ENCODE measurements around the gene TAF7L. TPM values are rescaled to one million over a fixed set of nuclear protein-coding genes. Genes with fewer than 3 reads are reported as not detected.

TAF7L gene
- total and polyA plus RNA-seq, 2 donors (not counting 3 experiments of a cell fraction or from before 2014, with no cell fraction given), result 0.70 to 1.8 TPM

DNA sequence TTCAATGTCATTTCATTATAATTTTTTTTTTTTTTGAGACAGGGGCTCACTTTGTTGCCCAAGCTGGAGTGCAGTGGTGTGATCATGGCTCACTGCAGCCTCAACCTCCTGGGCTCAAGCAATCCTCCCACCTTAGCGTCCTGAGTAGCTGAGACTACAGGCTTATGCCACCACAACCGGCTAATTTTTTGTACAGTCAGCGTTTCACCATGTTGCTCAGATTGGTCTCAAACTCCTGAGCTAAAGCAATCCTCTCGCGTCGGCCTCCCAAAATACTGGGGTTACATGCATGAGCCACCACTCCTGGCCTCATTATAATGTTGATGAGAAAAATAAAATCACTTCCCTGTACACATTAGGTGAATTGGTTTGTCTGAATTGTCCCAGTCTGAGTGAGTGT, 16.9 kb downstream of the TAF7L start:
- Histone ChIP-seq H3K4me2 (ENCODE audit: insufficient read depth, low read length) (no peak overlapping the region), H4K20me1 (replicated peaks; ENCODE audit: control insufficient read depth, extremely low read depth, insufficient read depth, low read length) (no peaks in the 10 kb centered on the region), H3K9ac (replicated peaks; ENCODE audit: extremely low read depth, insufficient read depth, low read length) (no peak overlapping the region), H3K79me2 (ENCODE audit: control insufficient read depth, insufficient read depth, low read length) (no peaks in the 10 kb centered on the region), H3K4me3 (replicated peaks in 1 of 3; ENCODE audit: insufficient read depth in 1 of 3, low read depth in 1 of 3, low read length in 3 of 3) (no peak overlapping the region), H3K9me1 (replicated peaks; ENCODE audit: control insufficient read depth, extremely low read depth, insufficient read depth, low read length) (no peaks in the 10 kb centered on the region), H3K36me3 (ENCODE audit: control insufficient read depth in 2 of 2, extremely low read depth in 1 of 2, insufficient read depth in 2 of 2, low read length in 2 of 2) (no peaks in the 10 kb centered on the region), H3K9me3 (replicated peaks; ENCODE audit: control insufficient read depth, insufficient read depth, low read length) (no peaks in the 10 kb centered on the region), H3K27me3 (ENCODE audit: control insufficient read depth in 2 of 2, insufficient read depth in 2 of 2, low read length in 2 of 2) (no peaks in the 10 kb centered on the region), H3K27ac (ENCODE audit: insufficient read depth, low read depth, low read length) (no peak overlapping the region), H2AFZ (ENCODE audit: low read depth, low read length) (no peak overlapping the region), H3K4me1 (ENCODE audit: control insufficient read depth, extremely low read depth, insufficient read depth, low read length) (no peaks in the 10 kb centered on the region)
- dilution Hi-C loops (cut with MboI; ENCODE audit: extremely low pct_ligation_motif_present, low sequenced_read_pairs), result no loop called here
- intact Hi-C loops (cut with micrococcal nuclease), result no loop called here
- POLR2A ChIA-PET, result no interaction called here
- CTCF ChIA-PET, result no interaction called here
- no peak for FAIRE-seq
- BruUV-seq (replicated peaks), result no TSS peak
- TF ChIP-seq JUN (IDR thresholded peaks at IDR 0.05; ENCODE audit: borderline replicate concordance, insufficient read depth, insufficient read length, low read depth) (no peak), EZH2 (IDR thresholded peaks at IDR 0.05; ENCODE audit: borderline replicate concordance, low read depth, low read length, severe bottlenecking) (no peak), GATA2 (IDR thresholded peaks at IDR 0.05; ENCODE audit: insufficient read depth, insufficient read length, low read depth, low read length) (no peak), POLR2AphosphoS5 (IDR thresholded peaks at IDR 0.05; ENCODE audit: insufficient read depth, low read depth, low read length) (no peak), FOS (IDR thresholded peaks at IDR 0.05; ENCODE audit: borderline replicate concordance, insufficient read depth, low read length) (no peak), POLR2A (IDR thresholded peaks at IDR 0.05; ENCODE audit: low read depth, low read length) (no peak), MYC (IDR thresholded peaks at IDR 0.05; ENCODE audit: low read depth, low read length) (no peak)
- TF ChIP-seq, protein P1, sequence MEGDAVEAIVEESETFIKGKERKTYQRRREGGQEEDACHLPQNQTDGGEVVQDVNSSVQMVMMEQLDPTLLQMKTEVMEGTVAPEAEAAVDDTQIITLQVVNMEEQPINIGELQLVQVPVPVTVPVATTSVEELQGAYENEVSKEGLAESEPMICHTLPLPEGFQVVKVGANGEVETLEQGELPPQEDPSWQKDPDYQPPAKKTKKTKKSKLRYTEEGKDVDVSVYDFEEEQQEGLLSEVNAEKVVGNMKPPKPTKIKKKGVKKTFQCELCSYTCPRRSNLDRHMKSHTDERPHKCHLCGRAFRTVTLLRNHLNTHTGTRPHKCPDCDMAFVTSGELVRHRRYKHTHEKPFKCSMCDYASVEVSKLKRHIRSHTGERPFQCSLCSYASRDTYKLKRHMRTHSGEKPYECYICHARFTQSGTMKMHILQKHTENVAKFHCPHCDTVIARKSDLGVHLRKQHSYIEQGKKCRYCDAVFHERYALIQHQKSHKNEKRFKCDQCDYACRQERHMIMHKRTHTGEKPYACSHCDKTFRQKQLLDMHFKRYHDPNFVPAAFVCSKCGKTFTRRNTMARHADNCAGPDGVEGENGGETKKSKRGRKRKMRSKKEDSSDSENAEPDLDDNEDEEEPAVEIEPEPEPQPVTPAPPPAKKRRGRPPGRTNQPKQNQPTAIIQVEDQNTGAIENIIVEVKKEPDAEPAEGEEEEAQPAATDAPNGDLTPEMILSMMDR (IDR thresholded peaks at IDR 0.05; ENCODE audit: extremely low read depth in 1 of 2, insufficient read depth in 1 of 2, low read depth in 1 of 2, low read length in 2 of 2), result no peak
- TF ChIP-seq, protein P2, sequence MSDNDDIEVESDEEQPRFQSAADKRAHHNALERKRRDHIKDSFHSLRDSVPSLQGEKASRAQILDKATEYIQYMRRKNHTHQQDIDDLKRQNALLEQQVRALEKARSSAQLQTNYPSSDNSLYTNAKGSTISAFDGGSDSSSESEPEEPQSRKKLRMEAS (IDR thresholded peaks at IDR 0.05; ENCODE audit: insufficient read depth, insufficient read length), result no peak
- DNase-seq (ENCODE audit: low read depth, low spot score), result no peak

Measured in endothelial cell of umbilical vein (primary cell).